Astrocyte of the spinal cord (primary cell): ENCODE measurements around the gene PARD6B.

Experiments
- DNase-seq: peaks from one replicate; pipeline ENCODE4 v3.0.0; 2011; ENCODE audit warnings: low read depth, low spot score
- H3K4me3 ChIP-seq: 2 replicates; pipeline ENCODE4 v1.5.1; 2011; ENCODE audit warnings: low read depth, mild to moderate bottlenecking, low read length, moderate library complexity
- CTCF ChIP-seq: IDR thresholded peaks from 2 replicates; pipeline ENCODE4 v1.5.1; 2012; ENCODE audit warnings: low read depth, mild to moderate bottlenecking, low read length, inconsistent platforms
- in situ Hi-C: cut with HindIII; loops from 2 replicates; pipeline ENCODE4 v1.10.0; 2017; ENCODE audit warnings: low sequenced_read_pairs

The PARD6B gene

GRCh38 chr20:50731055-50731929 lies at the start of gene PARD6B:
Gene PARD6B (plus strand): TSS chr20:50731580. CDS start chr20:50731787, 207 bp downstream.
- in situ Hi-C loops = no loop called here
- TF ChIP-seq CTCF = no peak
- peak within 1 kb of the TSS; percentile 47 for H3K4me3 ChIP-seq
- DNase-seq = peak; percentile 94

- no peak for DNase-seq
- in situ Hi-C loops = no loop called here
- no peak for TF ChIP-seq CTCF
- no peak overlapping the region for H3K4me3 ChIP-seq
These were observed 49.3 kb upstream of the PARD6B start for GRCh38 chr20:50682065-50682464.

- no peak overlapping the region for H3K4me3 ChIP-seq
- no peak for TF ChIP-seq CTCF
- DNase-seq = no peak
- in situ Hi-C loops = no loop called here
These were observed 48.3 kb upstream of the PARD6B start for GRCh38 chr20:50682947-50683530.

GRCh38 chr20:50683570-50683969 lies 47.8 kb upstream of the PARD6B start:
- in situ Hi-C loops = no loop called here
- no peak for TF ChIP-seq CTCF
- DNase-seq = no peak
- no peak overlapping the region for H3K4me3 ChIP-seq

- DNase-seq = no peak
- in situ Hi-C loops = no loop called here
- H3K4me3 ChIP-seq = no peak overlapping the region
- no peak for TF ChIP-seq CTCF
These were observed 44.6 kb upstream of the PARD6B start for GRCh38 chr20:50686821-50687220.

- in situ Hi-C loops = no loop called here
- no peak overlapping the region for H3K4me3 ChIP-seq
- no peak for TF ChIP-seq CTCF
- no peak for DNase-seq
These were observed 43.0 kb upstream of the PARD6B start for GRCh38 chr20:50688256-50688975.
